Liver (tissue), 9 donors: Measurements from ENCODE around the gene KIF1A. TPM values are rescaled to one million over a fixed set of nuclear protein-coding genes. Genes with fewer than 3 reads are reported as not detected.

ENCODE experiments used
- DNase-seq: peaks from one replicate; pipeline ENCODE4 v3.0.0-alpha.2; 2017; ENCODE audit warnings: low spot score
- H3K27ac ChIP-seq, 2 donors: one replicate each; pipeline ENCODE4 v1.7.0; 2013; ENCODE audit warnings: inconsistent platforms in 2 of 2, low read length in 2 of 2, control low read depth in 1 of 2, low read depth in 1 of 2, mild to moderate bottlenecking in 1 of 2
- H3K27me3 ChIP-seq, 4 donors: one replicate each; pipeline versions ENCODE4 v1.6.1 to v1.7.0; 2013; ENCODE audit warnings: low read length in 3 of 4, inconsistent platforms in 1 of 4, mild to moderate bottlenecking in 1 of 4, moderate library complexity in 1 of 4; ENCODE audit not compliant: control insufficient read depth in 4 of 4, insufficient read depth in 4 of 4
- H3K36me3 ChIP-seq, 4 donors: one replicate each; pipeline versions ENCODE4 v1.6.1 to v1.7.0; 2013; ENCODE audit warnings: low read length in 3 of 4, mild to moderate bottlenecking in 3 of 4, low read depth in 1 of 4, moderate library complexity in 1 of 4; ENCODE audit not compliant: control insufficient read depth in 4 of 4, insufficient read depth in 3 of 4
- H3K4me1 ChIP-seq, 4 donors: one replicate each; pipeline versions ENCODE4 v1.6.1 to v1.7.0; 2013; ENCODE audit warnings: low read length in 3 of 4, mild to moderate bottlenecking in 3 of 4, moderate library complexity in 1 of 4; ENCODE audit not compliant: control insufficient read depth in 4 of 4, insufficient read depth in 4 of 4
- H3K4me3 ChIP-seq, 3 donors: one replicate each; pipeline versions ENCODE4 v1.6.1 to v1.7.0; 2013; ENCODE audit warnings: low read length in 3 of 3, control low read depth in 1 of 3, low read depth in 1 of 3, mild to moderate bottlenecking in 1 of 3
- H3K9ac ChIP-seq, 2 donors: one replicate each; pipeline ENCODE4 v1.7.0; 2013; ENCODE audit warnings: low read length in 2 of 2, mild to moderate bottlenecking in 2 of 2, moderate library complexity in 2 of 2, control low read depth in 1 of 2, low read depth in 1 of 2
- H3K9me3 ChIP-seq, 4 donors: one replicate each; pipeline versions ENCODE4 v1.6.1 to v1.7.0; 2013; ENCODE audit warnings: low read length in 3 of 4; ENCODE audit not compliant: control insufficient read depth in 4 of 4
- ATF3 ChIP-seq: IDR thresholded peaks from 2 replicates; pipeline ENCODE4 v1.6.1; 2016; ENCODE audit warnings: antibody characterized with exemption
- CTCF ChIP-seq: fragments of 150-350 bp; IDR thresholded peaks from 2 replicates; pipeline ENCODE4 v1.5.1; 2017; ENCODE audit warnings: improper control_type of control experiment, low read depth, low read length; ENCODE audit not compliant: missing input control
- EGR1 ChIP-seq, 2 donors: IDR thresholded peaks; 2 replicates each; pipeline ENCODE4 v1.6.1; 2016 to 2018; ENCODE audit warnings: antibody characterized with exemption in 2 of 2, low read depth in 2 of 2
- FOXA1 ChIP-seq: IDR thresholded peaks from 2 replicates; pipeline ENCODE4 v1.6.1; 2016; ENCODE audit warnings: antibody characterized with exemption
- GABPA ChIP-seq, 2 donors: IDR thresholded peaks in 1 of 2; conservative IDR thresholded peaks in 1 of 2; 2 replicates each; pipeline ENCODE4 v1.6.1; 2016; ENCODE audit warnings: antibody characterized with exemption in 2 of 2, mild to moderate bottlenecking in 1 of 2, moderate library complexity in 1 of 2
- HNF4A ChIP-seq, 2 donors: conservative IDR thresholded peaks; 2 replicates each; pipeline ENCODE4 v1.6.1; 2016; ENCODE audit warnings: antibody characterized with exemption in 2 of 2, mild to moderate bottlenecking in 2 of 2
- HNF4G ChIP-seq: IDR thresholded peaks from 2 replicates; pipeline ENCODE4 v1.6.1; 2016; ENCODE audit warnings: antibody characterized with exemption
- JUND ChIP-seq, 2 donors: IDR thresholded peaks; 2 replicates each; pipeline ENCODE4 v1.6.1; 2016; ENCODE audit warnings: antibody characterized with exemption in 2 of 2
- MAX ChIP-seq: IDR thresholded peaks from 2 replicates; pipeline ENCODE4 v1.6.1; 2016; ENCODE audit warnings: antibody characterized with exemption
- NR2F2 ChIP-seq: IDR thresholded peaks from 2 replicates; pipeline ENCODE4 v1.6.1; 2016; ENCODE audit warnings: antibody characterized with exemption
- RAD21 ChIP-seq, 2 donors: IDR thresholded peaks; 2 replicates each; pipeline ENCODE4 v1.6.1; 2016; ENCODE audit warnings: antibody characterized with exemption in 2 of 2, mild to moderate bottlenecking in 2 of 2
- REST ChIP-seq: IDR thresholded peaks from 2 replicates; pipeline ENCODE4 v1.6.1; 2016; ENCODE audit warnings: antibody characterized with exemption, mild to moderate bottlenecking
- RXRA ChIP-seq, 2 donors: IDR thresholded peaks; 2 replicates each; pipeline ENCODE4 v1.6.1; 2017 to 2018; ENCODE audit warnings: antibody characterized with exemption in 2 of 2, mild to moderate bottlenecking in 1 of 2
- SP1 ChIP-seq: IDR thresholded peaks from 2 replicates; pipeline ENCODE4 v1.6.1; 2018; ENCODE audit warnings: antibody characterized with exemption, mild to moderate bottlenecking
- TAF1 ChIP-seq: conservative IDR thresholded peaks from 2 replicates; pipeline ENCODE4 v1.6.1; 2016; ENCODE audit warnings: antibody characterized with exemption, mild to moderate bottlenecking
- YY1 ChIP-seq: IDR thresholded peaks from 2 replicates; pipeline ENCODE4 v1.6.1; 2016; ENCODE audit warnings: antibody characterized with exemption, mild to moderate bottlenecking
- ZBTB33 ChIP-seq: IDR thresholded peaks from 2 replicates; pipeline ENCODE4 v1.6.1; 2016; ENCODE audit warnings: antibody characterized with exemption
- WGBS: extraction: QIAGEN DNeasy Blood & Tissue Kit; methylation state at CpG from one replicate; pipeline ENCODE4 v1.1.7; 2013; 5-methylcytosine and 5-hydroxymethylcytosine counted together
- polyA plus RNA-seq, 2 donors: library from polyadenylated mRNA; stranded (reverse) in 1 of 2; unstranded in 1 of 2; fragments of 200-250 nt in 1 of 2; fragments of >200 nt in 1 of 2; fragmentation: Nextera tagmentation in 1 of 2; extraction: Ambion mirVana in 1 of 2; gene quantifications; one replicate each; pipeline versions ENCODE4 v1.2.1 to v1.2.3, GENCODE V29; 2013 to 2015
- total RNA-seq, 2 donors: library from RNA; depleted of rRNA; stranded (reverse); fragments of >200 nt; gene quantifications; one replicate each; pipeline ENCODE4 v1.2.3, GENCODE V29; 2014
- donor health status: healthy.
- donor health status: healthy.
- donor health status: healthy.
- donor health status: healthy.
- donor health status: healthy.

The KIF1A gene
- total and polyA plus RNA-seq, 4 donors = 0.03 to 0.21 (median 0.11) TPM

GRCh38 chr2:240733803-240734495 is 86.1 kb downstream of the KIF1A start (continued):
- TF ChIP-seq CTCF (no peak), ATF3 (no peak), ZBTB33 (no peak), TAF1 (no peak), GABPA (IDR thresholded peaks at IDR 0.05 in 1 of 2, conservative IDR thresholded peaks at IDR 0.05 in 1 of 2) (no peak)

- Histone ChIP-seq H3K9ac (no peak overlapping the region), H3K4me1 (no peaks in the 10 kb centered on the region), H3K9me3 (no peaks in the 10 kb centered on the region), H3K36me3 (no peaks in the 10 kb centered on the region), H3K27me3 (no peaks in the 10 kb centered on the region), H3K4me3 (no peak overlapping the region), H3K27ac (no peak overlapping the region)
- no peak for DNase-seq
- 83% methylated on average over 10 of the region's 10 CpGs for WGBS
- TF ChIP-seq CTCF = no peak
- TF ChIP-seq HNF4G = no peak
- no peak for TF ChIP-seq TAF1
- TF ChIP-seq GABPA (IDR thresholded peaks at IDR 0.05 in 1 of 2, conservative IDR thresholded peaks at IDR 0.05 in 1 of 2) = no peak
- no peak for TF ChIP-seq MAX
- no peak for TF ChIP-seq NR2F2
- TF ChIP-seq HNF4A (conservative IDR thresholded peaks at IDR 0.05) = no peak
- no peak for TF ChIP-seq REST
- TF ChIP-seq FOXA1 = no peak
- no peak for TF ChIP-seq SP1
- TF ChIP-seq ZBTB33 = no peak
- no peak for TF ChIP-seq YY1
- no peak for TF ChIP-seq RAD21 (IDR thresholded peaks at IDR 0.05)
- no peak for TF ChIP-seq EGR1 (IDR thresholded peaks at IDR 0.05; ENCODE audit: low read depth in 2 of 2)
- no peak for TF ChIP-seq JUND (IDR thresholded peaks at IDR 0.05)
- no peak for TF ChIP-seq RXRA (IDR thresholded peaks at IDR 0.05)
Observed at GRCh38 chr2:240732911-240733622, 87.0 kb downstream of the KIF1A start.
